GM19455 (cell line): ENCODE measurements around the gene ZSWIM6.

Experiments
- ATAC-seq: cut with Tn5 transposase; IDR thresholded peaks from one replicate; pipeline ENCODE4 v1.9.1; 2021; ENCODE audit not compliant: unreplicated experiment

The ZSWIM6 gene

GRCh38 chr5:61330845-61331406 is 1.1 kb upstream of the ZSWIM6 start:
- peak; percentile 34 for ATAC-seq

GRCh38 chr5:61332358-61332749 is 296 bp downstream of the ZSWIM6 start:
- peak; percentile 3 for ATAC-seq

GRCh38 chr5:61332851-61333320 is 828 bp downstream of the ZSWIM6 start:
- no peak for ATAC-seq

GRCh38 chr5:61333321-61333953 is 1.4 kb downstream of the ZSWIM6 start:
- no peak for ATAC-seq

GRCh38 chr5:61333954-61334867 is 2.2 kb downstream of the ZSWIM6 start:
- no peak for ATAC-seq

- no peak for ATAC-seq
Observed at GRCh38 chr5:61334868-61335615, 3.0 kb downstream of the ZSWIM6 start.

GRCh38 chr5:61339764-61340163 is 7.7 kb downstream of the ZSWIM6 start:
- ATAC-seq: no peak

GRCh38 chr5:61340775-61341361 is 8.8 kb downstream of the ZSWIM6 start:
- ATAC-seq: no peak

- ATAC-seq: no peak
Observed at GRCh38 chr5:61342071-61342501, 10.0 kb downstream of the ZSWIM6 start.

- ATAC-seq: no peak
Observed at GRCh38 chr5:61344187-61344944, 12.3 kb downstream of the ZSWIM6 start.

- ATAC-seq: no peak
Observed at GRCh38 chr5:61346511-61346910, 14.5 kb downstream of the ZSWIM6 start.

GRCh38 chr5:61347080-61347479 is 15.0 kb downstream of the ZSWIM6 start:
- no peak for ATAC-seq

- no peak for ATAC-seq
Observed at GRCh38 chr5:61348447-61348846, 16.4 kb downstream of the ZSWIM6 start.

GRCh38 chr5:61349935-61350334 is 17.9 kb downstream of the ZSWIM6 start:
- ATAC-seq: no peak

- no peak for ATAC-seq
Observed at GRCh38 chr5:61350535-61350934, 18.5 kb downstream of the ZSWIM6 start.

GRCh38 chr5:61351733-61352132 is 19.7 kb downstream of the ZSWIM6 start:
- no peak for ATAC-seq

GRCh38 chr5:61352180-61352579 is 20.1 kb downstream of the ZSWIM6 start:
- no peak for ATAC-seq

- ATAC-seq: no peak
Observed at GRCh38 chr5:61352612-61353156, 20.6 kb downstream of the ZSWIM6 start.

- ATAC-seq: no peak
Observed at GRCh38 chr5:61353293-61353692, 21.2 kb downstream of the ZSWIM6 start.

- ATAC-seq: no peak
Observed at GRCh38 chr5:61354199-61354598, 22.1 kb downstream of the ZSWIM6 start.
